WTC11 (cell line): ENCODE measurements around the gene CENATAC. TPM values are rescaled to one million over a fixed set of nuclear protein-coding genes. Genes with fewer than 3 reads are reported as not detected.

Source experiments
- ATAC-seq: fragments of 200-7000 bp; cut with Tn5 transposase; 2 replicates; pipeline ENCODE4 v1.10.0; 2021; ENCODE audit warnings: mild to moderate bottlenecking, moderate library complexity
- CTCF ChIA-PET: fragments of 300-600 bp; sonication (Branson Sonifier 250); formaldehyde crosslinking; loops from one replicate; lab custom pipeline; 2021; ENCODE audit warnings: antibody characterized with exemption; lab: Charles Lee
- POLR2A ChIA-PET: fragments of 350-600 bp; sonication (Branson Sonifier 250); formaldehyde crosslinking; loops from one replicate; lab custom pipeline; 2021; ENCODE audit warnings: antibody characterized with exemption; lab: Charles Lee
- DNase-seq: peaks from one replicate; pipeline ENCODE4 v3.0.0; 2021; ENCODE audit warnings: low spot score
- H3K27ac Mint-ChIP-seq: 2 replicates; pipeline ENCODE4 v1.8.0; 2021; ENCODE audit warnings: mixed read lengths
- H3K27me3 Mint-ChIP-seq: 2 replicates; pipeline ENCODE4 v1.8.0; 2021; ENCODE audit warnings: low read depth, mild to moderate bottlenecking, moderate library complexity, mixed read lengths
- H3K36me3 Mint-ChIP-seq: 2 replicates; pipeline ENCODE4 v1.8.0; 2021; ENCODE audit warnings: mixed read lengths
- H3K4me1 Mint-ChIP-seq: 2 replicates; pipeline ENCODE4 v1.8.0; 2022; ENCODE audit warnings: mixed read lengths
- H3K4me3 Mint-ChIP-seq: 2 replicates; pipeline ENCODE4 v1.8.0; 2021; ENCODE audit warnings: mild to moderate bottlenecking, moderate library complexity, mixed read lengths
- H3K9me3 Mint-ChIP-seq: 2 replicates; pipeline ENCODE4 v1.8.0; 2021; ENCODE audit warnings: mixed read lengths
- NFE2L1 ChIP-seq: sonication (generic); formaldehyde crosslinking; IDR thresholded peaks from 2 replicates; pipeline ENCODE4 v1.8.1; 2023; ENCODE audit warnings: missing genetic modification reagents
- microRNA-seq: library from miRNA; unstranded; fragments of <30 nt; microRNA quantifications from one replicate; pipeline ENCODE4 v1.2.0, GENCODE V29; 2022; ENCODE audit warnings: borderline number of aligned reads
- total RNA-seq: library from RNA; stranded (reverse); gene quantifications from 3 replicates; pipeline ENCODE4 v1.2.3, GENCODE V29; 2021
- TF ChIP-seq, protein P1 (sequence below): fragments of 200-600 bp; IDR thresholded peaks from 2 replicates; pipeline ENCODE4 v1.8.0; 2022; ENCODE audit warnings: antibody characterized with exemption

Gene CENATAC
- total RNA-seq, 1 experiment from 2014 or later = 41.7 TPM

DNA sequence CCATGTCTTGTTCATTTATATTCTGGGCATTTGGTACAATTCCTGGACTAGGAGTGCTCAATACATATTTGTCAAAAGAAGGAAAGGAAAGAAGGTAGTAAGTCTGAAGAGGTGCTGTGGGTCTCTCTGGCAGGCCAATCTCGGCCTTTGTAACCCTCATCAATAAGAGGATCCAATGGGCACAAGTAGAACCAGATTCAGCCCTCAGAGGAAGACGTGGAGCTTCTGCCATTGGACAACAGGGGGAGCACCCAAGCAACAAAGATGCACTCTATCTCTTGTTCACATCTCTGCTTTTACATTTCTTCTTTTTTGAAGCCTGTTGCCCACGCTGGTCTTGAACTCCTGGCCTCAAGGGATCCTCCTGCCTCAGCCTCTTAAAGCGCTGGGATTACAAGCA lies 67.4 kb downstream of the CENATAC start:
- Mint-ChIP-seq H3K4me1 (peaks cover 10% of the 10 kb centered on the region), H3K36me3 (peaks cover 7% of the 10 kb centered on the region), H3K27me3 (no peaks in the 10 kb centered on the region), H3K4me3 (no peak overlapping the region), H3K27ac (no peak overlapping the region), H3K9me3 (no peaks in the 10 kb centered on the region)
- POLR2A ChIA-PET = no interaction called here
- DNase-seq (peak; percentile 32), ATAC-seq (peak; percentile 66)
- CTCF ChIA-PET = interaction anchor here (0.6 to 1.0 kb wide), 7 partner anchors 9 to 273 kb away, joined by 3 to 6 read pairs (median 5); partner anchors contain the start of genes HMBS, HYOU1 and TRAPPC4
- TF ChIP-seq NFE2L1 (CRISPR knock-in tag) = no peak
- TF ChIP-seq, protein P1, sequence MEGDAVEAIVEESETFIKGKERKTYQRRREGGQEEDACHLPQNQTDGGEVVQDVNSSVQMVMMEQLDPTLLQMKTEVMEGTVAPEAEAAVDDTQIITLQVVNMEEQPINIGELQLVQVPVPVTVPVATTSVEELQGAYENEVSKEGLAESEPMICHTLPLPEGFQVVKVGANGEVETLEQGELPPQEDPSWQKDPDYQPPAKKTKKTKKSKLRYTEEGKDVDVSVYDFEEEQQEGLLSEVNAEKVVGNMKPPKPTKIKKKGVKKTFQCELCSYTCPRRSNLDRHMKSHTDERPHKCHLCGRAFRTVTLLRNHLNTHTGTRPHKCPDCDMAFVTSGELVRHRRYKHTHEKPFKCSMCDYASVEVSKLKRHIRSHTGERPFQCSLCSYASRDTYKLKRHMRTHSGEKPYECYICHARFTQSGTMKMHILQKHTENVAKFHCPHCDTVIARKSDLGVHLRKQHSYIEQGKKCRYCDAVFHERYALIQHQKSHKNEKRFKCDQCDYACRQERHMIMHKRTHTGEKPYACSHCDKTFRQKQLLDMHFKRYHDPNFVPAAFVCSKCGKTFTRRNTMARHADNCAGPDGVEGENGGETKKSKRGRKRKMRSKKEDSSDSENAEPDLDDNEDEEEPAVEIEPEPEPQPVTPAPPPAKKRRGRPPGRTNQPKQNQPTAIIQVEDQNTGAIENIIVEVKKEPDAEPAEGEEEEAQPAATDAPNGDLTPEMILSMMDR = 0 out of 2 replicates have a peak, but pooled peaks have one; percentile 20

Small RNAs within 50 kb of the gene (microRNA-seq; reads per million reads assigned to microRNA genes)
- not detected for gene MIR3656

Other genes starting within 250 kb of the CENATAC start
- 151 to 167 TPM (median 166 TPM) in 3 replicates for gene DDX6, start 207.0 kb upstream of the CENATAC start, total RNA-seq
- gene CXCR5, start 114.2 kb upstream of the CENATAC start, total RNA-seq = 0.07 TPM in 1 of 3 replicates, not detected in the others
- gene BCL9L, start 72.2 kb upstream of the CENATAC start, total RNA-seq = 62.1 to 65.3 TPM (median 64.7 TPM) in 3 replicates
- gene UPK2, start 41.8 kb upstream of the CENATAC start, total RNA-seq = not detected in 3 replicates
- not detected in 3 replicates for gene FOXR1, start 26.4 kb upstream of the CENATAC start, total RNA-seq
- gene RPS25, start 20.2 kb downstream of the CENATAC start, total RNA-seq = 1,349 to 1,504 TPM (median 1,464 TPM) in 3 replicates
- 65.1 to 75.7 TPM (median 65.5 TPM) in 3 replicates for gene TRAPPC4, start 20.6 kb downstream of the CENATAC start, total RNA-seq
- gene SLC37A4, start 32.7 kb downstream of the CENATAC start, total RNA-seq = 48.6 to 57.0 TPM (median 54.5 TPM) in 3 replicates
- gene HYOU1, start 59.1 kb downstream of the CENATAC start, total RNA-seq = 212 to 276 TPM (median 218 TPM) in 3 replicates
- 17.2 to 20.2 TPM (median 18.4 TPM) in 3 replicates for gene VPS11, start 69.7 kb downstream of the CENATAC start, total RNA-seq
- gene HMBS, start 86.7 kb downstream of the CENATAC start, total RNA-seq = 55.4 to 64.4 TPM (median 62.3 TPM) in 3 replicates
- gene DPAGT1, start 103.7 kb downstream of the CENATAC start, total RNA-seq = 59.6 to 64.6 TPM (median 63.5 TPM) in 3 replicates
- gene C2CD2L, start 109.2 kb downstream of the CENATAC start, total RNA-seq = 3.4 to 6.4 TPM (median 4.4 TPM) in 3 replicates
- gene HINFP, start 123.4 kb downstream of the CENATAC start, total RNA-seq = 34.0 to 37.1 TPM (median 35.4 TPM) in 3 replicates
- 1.9 to 4.4 TPM (median 2.1 TPM) in 3 replicates for gene ABCG4, start 150.9 kb downstream of the CENATAC start, total RNA-seq
- 19.9 to 23.2 TPM (median 20.8 TPM) in 3 replicates for gene NLRX1, start 170.6 kb downstream of the CENATAC start, total RNA-seq
- gene NHERF4, start 187.3 kb downstream of the CENATAC start, total RNA-seq = 0.32 to 0.59 TPM in 2 of 3 replicates, not detected in the other
- 45.6 to 47.9 TPM (median 46.7 TPM) in 3 replicates for gene CBL, start 208.2 kb downstream of the CENATAC start, total RNA-seq